ENCODE data around the gene GRM1.

GRM1 gene

DNA sequence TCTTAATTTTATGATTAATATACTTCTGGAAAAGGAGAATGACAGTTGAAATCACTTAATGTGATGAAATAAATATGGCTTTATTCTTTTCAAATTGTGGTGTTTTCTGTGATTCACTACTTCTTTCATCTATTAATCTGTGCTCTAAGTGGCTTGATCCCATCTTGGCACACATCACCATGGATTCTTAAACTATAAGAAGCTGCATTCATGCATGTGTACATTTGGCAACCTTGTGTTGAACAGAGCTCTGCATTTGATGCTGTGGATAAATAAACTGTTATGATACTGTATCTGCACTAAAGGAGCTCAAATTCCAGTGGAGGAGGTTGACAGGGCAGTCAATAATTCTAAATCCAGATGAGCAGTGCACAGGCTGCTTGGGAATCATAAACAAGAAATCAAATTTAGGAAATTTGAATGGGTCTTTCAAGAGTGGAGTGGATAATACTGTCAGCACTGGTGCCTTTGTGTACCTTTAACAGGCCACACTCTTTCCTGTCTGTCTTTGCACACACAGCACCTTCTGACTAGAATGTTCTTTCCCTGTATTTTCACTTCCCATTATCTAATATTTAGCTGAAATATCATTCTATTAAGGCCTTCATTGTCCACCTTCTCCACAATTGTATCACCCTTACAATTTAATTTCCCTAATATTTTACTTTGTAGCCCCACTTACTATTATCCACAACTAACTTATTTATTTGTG lies 252.9 kb downstream of the GRM1 start:
- TF ChIP-seq BHLHE40 (IDR thresholded peaks at IDR 0.05; ENCODE audit: borderline replicate concordance) (no peak), ELF4 (IDR thresholded peaks at IDR 0.05) (no peak)
- ChIA-PET CTCF (no interaction called here), POLR2A (no interaction called here)
- no peak for DNase-seq (ENCODE audit: extremely low spot score)

DNA sequence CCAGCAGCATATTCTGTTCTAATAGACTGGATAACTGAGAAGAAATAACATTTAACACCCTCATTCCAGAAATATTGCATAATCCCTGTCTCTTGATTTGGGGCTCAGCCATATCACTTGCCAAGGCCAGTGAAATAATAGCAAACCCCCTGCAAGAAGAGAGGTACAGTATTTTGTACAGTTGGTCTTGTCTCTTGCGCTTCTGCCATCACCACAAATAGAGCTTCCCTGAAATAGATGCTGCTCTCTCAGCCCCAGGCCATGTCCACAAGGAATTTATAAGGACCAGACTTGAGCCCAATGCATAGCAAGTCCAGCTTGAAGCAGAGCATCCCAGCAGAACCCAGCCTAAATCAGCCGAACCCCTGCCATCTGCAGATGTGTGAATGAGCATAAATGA lies 254.0 kb downstream of the GRM1 start:
- DNase-seq (ENCODE audit: extremely low spot score), result no peak
- CTCF ChIA-PET, result no interaction called here
- POLR2A ChIA-PET, result no interaction called here
- no peak for TF ChIP-seq CTBP1 (IDR thresholded peaks at IDR 0.05; ENCODE audit: borderline replicate concordance)
- no peak for TF ChIP-seq FOXM1 (IDR thresholded peaks at IDR 0.05; ENCODE audit: borderline replicate concordance)
- TF ChIP-seq SP1 (IDR thresholded peaks at IDR 0.05), result no peak
- no peak for TF ChIP-seq TARDBP (IDR thresholded peaks at IDR 0.05)
- TF ChIP-seq L3MBTL2 (conservative IDR thresholded peaks at IDR 0.05), result no peak
- TF ChIP-seq ELF4 (IDR thresholded peaks at IDR 0.05), result no peak
- no peak for TF ChIP-seq FOXA1 (IDR thresholded peaks at IDR 0.05)

DNA sequence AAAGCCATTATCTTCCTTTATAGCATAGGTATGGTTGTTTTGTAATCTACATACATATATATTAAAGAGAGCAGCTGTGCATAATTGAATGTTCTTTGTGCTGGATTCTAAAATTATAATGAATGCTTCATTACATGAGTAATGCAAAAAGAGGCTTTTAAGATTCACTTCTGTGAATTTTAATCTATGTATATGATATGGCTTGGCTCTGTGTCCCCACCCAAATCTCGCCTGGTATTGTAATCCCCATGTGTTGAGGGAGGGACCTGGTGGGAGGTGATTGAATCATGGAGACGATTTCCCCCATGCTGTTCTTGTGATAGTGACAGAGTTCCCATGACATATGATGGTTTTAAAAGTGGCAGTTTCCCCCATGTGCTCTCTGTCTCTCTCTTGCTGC lies 255.4 kb downstream of the GRM1 start:
- CTCF ChIA-PET, result no interaction called here
- DNase-seq (ENCODE audit: extremely low spot score), result no peak
- POLR2A ChIA-PET, result no interaction called here
- TF ChIP-seq BHLHE40 (IDR thresholded peaks at IDR 0.05; ENCODE audit: borderline replicate concordance) (no peak), LEF1 (IDR thresholded peaks at IDR 0.05; ENCODE audit: borderline replicate concordance) (no peak), CTBP1 (IDR thresholded peaks at IDR 0.05; ENCODE audit: borderline replicate concordance) (no peak), FOXM1 (IDR thresholded peaks at IDR 0.05; ENCODE audit: borderline replicate concordance) (no peak), TARDBP (IDR thresholded peaks at IDR 0.05) (no peak)

DNA sequence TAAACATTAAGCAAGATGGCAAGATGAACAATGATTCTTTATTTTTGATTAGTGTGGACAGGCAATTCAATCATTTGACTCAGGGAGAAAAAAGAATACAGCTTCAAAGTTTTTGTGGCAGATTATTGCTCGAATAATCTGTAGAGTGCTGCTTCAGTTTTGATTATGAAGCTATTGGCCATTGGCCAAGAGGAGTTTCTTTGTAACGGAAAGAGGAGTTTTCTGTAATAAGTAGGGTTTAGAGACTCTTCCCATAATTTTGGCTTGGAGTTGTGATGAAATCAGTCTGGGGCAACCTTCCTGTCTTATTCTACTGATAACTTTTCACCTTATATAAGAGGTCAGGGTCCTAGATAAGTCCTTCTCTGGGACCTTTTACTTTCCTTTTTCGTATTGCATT lies 258.1 kb downstream of the GRM1 start:
- TF ChIP-seq ZNF384 (IDR thresholded peaks at IDR 0.05), result no peak
- no peak for TF ChIP-seq FOXK2 (IDR thresholded peaks at IDR 0.05)
- no peak for TF ChIP-seq CTBP1 (IDR thresholded peaks at IDR 0.05; ENCODE audit: borderline replicate concordance)
- no peak for TF ChIP-seq ELF4 (IDR thresholded peaks at IDR 0.05)
- no peak for TF ChIP-seq FOXA1 (IDR thresholded peaks at IDR 0.05)
- no peak for TF ChIP-seq ARNT (IDR thresholded peaks at IDR 0.05)
- TF ChIP-seq TARDBP (IDR thresholded peaks at IDR 0.05), result no peak
- TF ChIP-seq L3MBTL2 (conservative IDR thresholded peaks at IDR 0.05), result no peak
- TF ChIP-seq, protein P1, sequence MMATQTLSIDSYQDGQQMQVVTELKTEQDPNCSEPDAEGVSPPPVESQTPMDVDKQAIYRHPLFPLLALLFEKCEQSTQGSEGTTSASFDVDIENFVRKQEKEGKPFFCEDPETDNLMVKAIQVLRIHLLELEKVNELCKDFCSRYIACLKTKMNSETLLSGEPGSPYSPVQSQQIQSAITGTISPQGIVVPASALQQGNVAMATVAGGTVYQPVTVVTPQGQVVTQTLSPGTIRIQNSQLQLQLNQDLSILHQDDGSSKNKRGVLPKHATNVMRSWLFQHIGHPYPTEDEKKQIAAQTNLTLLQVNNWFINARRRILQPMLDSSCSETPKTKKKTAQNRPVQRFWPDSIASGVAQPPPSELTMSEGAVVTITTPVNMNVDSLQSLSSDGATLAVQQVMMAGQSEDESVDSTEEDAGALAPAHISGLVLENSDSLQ (IDR thresholded peaks at IDR 0.05), result no peak
- TF ChIP-seq LEF1 (IDR thresholded peaks at IDR 0.05; ENCODE audit: borderline replicate concordance), result no peak
- no peak for TF ChIP-seq HDGF (IDR thresholded peaks at IDR 0.05; ENCODE audit: borderline replicate concordance)
- no peak for TF ChIP-seq FOXM1 (IDR thresholded peaks at IDR 0.05; ENCODE audit: borderline replicate concordance)
- no peak for TF ChIP-seq NFRKB (IDR thresholded peaks at IDR 0.05)
- no peak for DNase-seq (ENCODE audit: extremely low spot score)
- ChIA-PET POLR2A (no interaction called here), CTCF (no interaction called here)

DNA sequence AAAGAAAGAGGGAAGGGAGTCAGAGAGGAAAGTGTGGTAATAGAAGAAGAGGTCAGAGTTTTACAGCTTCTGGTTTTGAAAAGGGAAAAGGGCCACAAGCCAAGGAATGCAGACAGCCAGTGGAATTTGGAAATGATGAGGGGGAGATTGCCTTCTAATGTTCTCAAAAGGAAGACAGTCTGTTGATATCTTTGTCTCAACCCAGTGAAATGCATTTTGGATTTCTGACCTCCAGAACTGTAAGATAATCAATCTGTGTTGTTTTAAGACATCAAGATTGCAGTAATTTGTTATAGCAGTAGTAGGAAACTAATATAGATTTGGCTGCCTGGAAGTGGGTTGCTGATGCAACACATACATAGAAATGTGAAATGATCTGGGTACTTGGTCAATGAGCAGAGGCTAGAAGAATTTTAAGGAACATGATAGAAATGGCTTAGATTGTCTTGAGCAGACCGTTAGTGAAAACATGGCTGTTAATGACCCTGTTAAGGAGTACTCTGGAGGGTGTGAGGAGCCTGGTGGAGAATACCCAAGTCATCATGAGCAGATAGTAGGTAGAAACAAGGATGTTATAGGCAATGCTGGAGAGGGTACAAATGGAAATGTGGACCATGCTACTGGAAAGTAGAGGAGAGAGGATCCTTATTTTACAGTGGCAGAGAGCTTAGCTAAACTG lies 259.0 kb downstream of the GRM1 start:
- POLR2A ChIA-PET, result no interaction called here
- no peak for DNase-seq (ENCODE audit: extremely low spot score)
- TF ChIP-seq ARNT (IDR thresholded peaks at IDR 0.05) (no peak), TARDBP (IDR thresholded peaks at IDR 0.05) (no peak), CTBP1 (IDR thresholded peaks at IDR 0.05; ENCODE audit: borderline replicate concordance) (no peak), FOXM1 (IDR thresholded peaks at IDR 0.05; ENCODE audit: borderline replicate concordance) (no peak), LEF1 (IDR thresholded peaks at IDR 0.05; ENCODE audit: borderline replicate concordance) (no peak), FOXK2 (IDR thresholded peaks at IDR 0.05) (no peak), FOXA1 (IDR thresholded peaks at IDR 0.05) (no peak), NFRKB (IDR thresholded peaks at IDR 0.05) (no peak), HDGF (IDR thresholded peaks at IDR 0.05; ENCODE audit: borderline replicate concordance) (no peak), L3MBTL2 (conservative IDR thresholded peaks at IDR 0.05) (no peak), ZNF384 (IDR thresholded peaks at IDR 0.05) (no peak), SUZ12 (IDR thresholded peaks at IDR 0.05) (no peak), BHLHE40 (IDR thresholded peaks at IDR 0.05; ENCODE audit: borderline replicate concordance) (no peak)
- TF ChIP-seq, protein P1 (IDR thresholded peaks at IDR 0.05), result no peak
- CTCF ChIA-PET, result no interaction called here

DNA sequence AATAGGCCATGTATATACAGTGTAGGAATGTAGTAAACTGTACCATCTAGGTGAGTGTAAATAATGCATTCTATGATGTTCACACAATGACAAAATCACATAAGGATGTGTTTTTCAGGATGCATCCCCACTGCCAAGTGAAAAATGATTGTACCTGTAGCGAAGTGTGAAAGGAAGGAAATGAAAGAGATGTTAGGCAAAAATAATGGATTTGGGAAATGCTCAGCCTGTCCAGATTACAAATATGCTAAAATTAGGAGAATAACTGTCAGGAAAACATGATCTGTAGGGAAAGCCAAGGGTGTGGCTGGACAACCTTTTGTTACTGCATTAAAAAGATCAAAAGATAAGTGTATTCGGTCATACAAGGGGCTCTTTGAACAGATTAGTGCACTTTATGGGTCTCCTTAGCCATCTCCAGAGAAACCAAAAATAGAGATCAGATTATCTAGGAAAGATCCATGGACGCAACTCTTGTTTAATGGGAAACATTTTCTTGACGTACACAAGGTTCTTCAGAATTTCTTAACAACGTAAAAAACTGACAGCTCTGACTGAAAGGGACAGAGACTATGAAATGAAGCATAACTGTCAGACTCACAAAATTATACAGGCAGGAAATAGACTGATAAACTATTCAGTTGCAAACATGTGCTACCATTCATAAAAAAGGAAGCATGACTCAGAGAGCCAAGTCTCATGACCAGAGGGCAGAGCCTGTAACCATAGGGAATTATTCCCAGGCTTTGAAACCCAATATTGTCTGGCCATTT lies 261.1 kb downstream of the GRM1 start:
- TF ChIP-seq CTBP1 (IDR thresholded peaks at IDR 0.05; ENCODE audit: borderline replicate concordance) (no peak), SP1 (IDR thresholded peaks at IDR 0.05) (no peak), FOXK2 (IDR thresholded peaks at IDR 0.05) (no peak), SUZ12 (IDR thresholded peaks at IDR 0.05) (no peak), TARDBP (IDR thresholded peaks at IDR 0.05) (no peak), ARNT (IDR thresholded peaks at IDR 0.05) (no peak), LEF1 (IDR thresholded peaks at IDR 0.05; ENCODE audit: borderline replicate concordance) (no peak), FOXM1 (IDR thresholded peaks at IDR 0.05; ENCODE audit: borderline replicate concordance) (no peak), NFRKB (IDR thresholded peaks at IDR 0.05) (no peak), L3MBTL2 (conservative IDR thresholded peaks at IDR 0.05) (no peak), ELF4 (IDR thresholded peaks at IDR 0.05) (no peak), HDGF (IDR thresholded peaks at IDR 0.05; ENCODE audit: borderline replicate concordance) (no peak), ZNF384 (IDR thresholded peaks at IDR 0.05) (no peak)
- TF ChIP-seq, protein P1 (IDR thresholded peaks at IDR 0.05), result no peak
- ChIA-PET POLR2A (no interaction called here), CTCF (interaction anchor here (0.5 kb wide), 1 partner anchor 101 kb away, joined by 3 read pairs; no protein-coding TSS in a partner anchor)
- DNase-seq (ENCODE audit: extremely low spot score), result no peak
